T-helper 9 cell (primary cell): Measurements from ENCODE around the gene PABPN1L.

ENCODE experiments used
- DNase-seq: peaks from one replicate; pipeline ENCODE4 v3.0.0-alpha.2; 2020

The PABPN1L gene

DNA sequence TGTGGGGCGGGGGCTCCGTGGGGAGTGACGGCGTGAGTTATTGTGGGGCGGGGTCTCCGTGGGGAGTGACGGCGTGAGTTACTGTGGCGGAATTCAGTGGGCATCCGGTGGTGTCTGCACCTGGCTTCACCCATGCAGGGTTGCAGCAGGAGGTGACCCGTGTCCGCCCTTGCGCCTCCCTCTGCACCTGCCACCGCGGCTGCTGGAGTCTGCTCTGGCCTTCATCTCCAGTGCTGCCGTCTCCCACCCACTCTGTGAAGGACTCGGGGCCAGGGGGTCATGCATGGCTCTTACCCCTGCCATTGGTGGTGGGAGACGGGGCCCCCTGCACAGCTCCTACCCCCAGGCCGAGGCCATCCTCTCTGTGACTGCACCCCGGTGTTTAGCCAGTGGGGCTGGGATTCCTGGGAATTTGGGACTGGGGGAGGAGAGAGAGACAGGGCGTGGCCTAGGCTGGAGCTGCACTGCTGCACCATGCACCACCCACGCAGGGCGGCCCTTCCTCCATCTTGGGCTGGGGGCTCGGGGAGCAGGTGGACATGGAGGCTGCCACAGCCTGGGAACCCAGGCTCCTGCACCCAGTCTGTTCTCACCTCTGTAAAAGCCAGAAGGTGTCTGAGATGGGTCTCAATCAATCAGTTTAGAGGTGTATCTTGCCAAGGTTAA is 1.3 kb upstream of the PABPN1L start:
- DNase-seq, result no peak

DNA sequence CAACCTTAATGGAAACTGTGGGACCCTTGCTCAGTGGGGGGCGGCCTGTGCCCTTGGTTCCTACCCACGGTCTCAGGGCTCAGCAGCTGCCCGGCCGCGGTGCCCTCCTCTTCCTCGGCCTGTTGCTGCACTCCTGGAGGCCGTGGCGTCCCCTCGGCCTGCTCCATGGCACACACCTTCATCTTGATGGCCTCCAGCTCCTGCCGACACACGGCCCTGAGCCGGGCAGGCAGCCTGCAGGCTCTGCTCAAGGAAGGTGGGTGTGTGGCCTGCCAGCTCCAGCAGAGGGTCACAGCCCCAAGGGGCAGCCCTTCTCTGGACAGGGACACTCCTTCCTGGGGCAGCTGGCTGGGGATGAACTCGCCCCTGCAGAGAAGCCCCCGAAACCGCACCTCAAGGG is 718 bp downstream of the PABPN1L start:
- no peak for DNase-seq

DNA sequence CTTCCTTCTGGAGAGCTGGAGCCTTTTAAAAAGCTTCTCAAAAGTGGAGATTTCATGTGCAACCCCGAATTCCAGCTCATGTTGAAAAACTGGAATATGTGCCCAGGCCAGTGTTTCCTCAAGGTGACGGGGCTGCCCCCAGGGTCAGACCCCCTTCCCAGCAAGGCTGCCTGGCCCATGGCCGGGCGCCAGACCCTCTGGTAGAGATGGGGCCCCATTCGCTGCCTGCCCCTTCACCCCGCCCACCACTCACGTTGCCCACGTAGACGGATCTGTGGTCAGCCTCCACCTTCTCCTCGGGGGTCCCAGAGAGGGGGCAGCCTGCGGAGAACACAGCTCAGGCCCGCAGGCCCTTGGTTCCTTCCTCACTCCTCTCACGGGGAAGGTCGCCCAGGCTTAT is 1.1 kb downstream of the PABPN1L start:
- DNase-seq, result no peak

DNA sequence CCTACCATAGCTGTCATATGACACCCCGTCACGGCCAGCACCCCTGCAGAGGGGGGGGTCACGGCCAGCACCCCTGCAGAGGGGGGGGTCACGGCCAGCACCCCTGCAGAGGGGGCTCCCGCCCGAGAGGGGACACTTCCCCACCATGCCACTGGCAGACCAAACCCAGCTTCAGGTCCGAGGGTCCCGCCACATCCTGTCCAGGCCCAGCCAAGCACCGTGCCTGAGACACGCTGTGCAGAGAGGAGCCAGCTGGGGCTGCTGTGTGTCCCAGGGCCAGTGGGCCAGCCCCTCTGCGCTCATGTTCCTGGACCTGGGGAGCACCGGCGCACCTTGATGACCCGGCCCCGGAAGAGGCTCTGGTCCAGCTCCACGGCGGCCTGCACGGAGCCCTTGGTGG is 1.9 kb downstream of the PABPN1L start:
- DNase-seq, result no peak

DNA sequence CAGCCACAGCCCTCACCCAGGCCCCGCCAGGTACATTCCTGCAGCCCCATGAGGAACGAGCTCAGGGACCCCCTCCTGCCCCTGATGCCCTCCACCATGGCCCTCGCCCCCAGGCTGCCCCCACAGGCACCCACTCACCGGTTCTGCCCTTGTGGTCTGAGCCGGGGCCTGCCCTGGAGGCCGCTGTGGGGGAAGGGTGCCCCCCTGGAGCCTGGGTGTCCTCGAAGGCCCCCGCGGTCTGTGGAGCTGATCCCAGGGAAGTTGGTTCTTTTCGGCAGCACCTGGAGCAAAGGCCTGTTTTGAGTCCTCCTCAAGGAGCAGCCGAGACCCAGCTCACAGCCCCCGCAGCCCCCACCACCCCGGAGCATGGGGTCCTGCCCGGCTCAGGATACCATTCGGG is 2.4 kb downstream of the PABPN1L start:
- DNase-seq, result no peak

DNA sequence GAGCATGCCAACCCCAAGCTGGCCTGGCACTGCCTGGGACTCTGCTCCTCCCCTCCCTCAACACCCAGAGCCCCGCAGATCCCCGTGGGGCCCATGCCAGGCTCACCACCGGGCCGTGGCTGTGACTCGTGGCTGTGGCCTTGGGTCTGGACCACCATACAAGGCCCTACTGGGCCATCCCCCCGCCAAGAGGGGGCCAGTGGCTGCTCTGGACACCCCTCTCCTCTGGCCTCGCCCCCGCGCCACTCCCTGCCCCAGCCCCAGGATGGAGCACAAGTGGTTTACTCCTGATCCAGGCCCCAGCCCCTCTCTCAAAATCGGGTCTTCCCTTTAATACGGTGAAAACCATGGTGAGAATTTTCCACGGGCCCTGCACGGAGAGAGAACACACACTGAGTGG is 3.0 kb downstream of the PABPN1L start:
- no peak for DNase-seq

DNA sequence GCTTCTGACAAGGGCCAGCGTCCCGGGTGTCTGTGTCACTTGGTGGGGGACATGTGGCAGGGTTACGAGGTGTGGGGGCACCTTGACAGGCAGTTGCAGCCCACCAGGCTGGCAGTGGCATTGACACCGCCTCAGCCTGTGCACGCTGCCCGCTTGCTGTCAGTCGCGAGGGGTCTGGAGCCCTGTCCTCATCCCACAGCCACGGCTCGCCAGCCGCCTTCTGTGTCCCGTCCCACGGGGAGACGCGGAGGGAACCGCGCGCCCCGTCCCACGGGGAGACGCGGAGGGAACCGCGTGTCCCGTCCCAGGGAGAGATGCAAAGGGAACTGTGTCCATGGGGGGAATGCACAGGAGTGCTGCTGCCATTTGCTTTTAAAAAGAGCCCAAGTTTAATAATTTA is 3.5 kb downstream of the PABPN1L start:
- DNase-seq, result no peak

DNA sequence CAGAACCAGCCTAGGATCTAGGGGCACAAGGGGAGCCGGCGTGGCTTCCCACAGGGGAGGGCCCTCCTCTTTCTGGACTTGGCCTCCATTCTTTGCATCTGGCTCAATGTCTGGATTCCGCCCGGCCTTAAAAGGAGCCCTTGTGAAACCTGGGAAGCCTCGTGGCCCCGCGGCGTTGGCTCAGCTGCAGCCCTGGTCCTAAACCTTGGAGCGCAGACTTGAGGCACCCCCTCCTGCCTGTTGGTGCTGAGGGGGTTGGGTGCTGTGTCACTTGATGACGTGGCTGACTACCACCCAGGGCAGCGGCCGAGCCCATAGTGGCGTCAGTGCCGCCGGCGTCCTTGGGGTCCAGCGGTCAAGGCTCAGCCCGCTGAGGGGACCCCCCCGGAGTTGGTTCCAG is 5.1 kb downstream of the PABPN1L start:
- no peak for DNase-seq

DNA sequence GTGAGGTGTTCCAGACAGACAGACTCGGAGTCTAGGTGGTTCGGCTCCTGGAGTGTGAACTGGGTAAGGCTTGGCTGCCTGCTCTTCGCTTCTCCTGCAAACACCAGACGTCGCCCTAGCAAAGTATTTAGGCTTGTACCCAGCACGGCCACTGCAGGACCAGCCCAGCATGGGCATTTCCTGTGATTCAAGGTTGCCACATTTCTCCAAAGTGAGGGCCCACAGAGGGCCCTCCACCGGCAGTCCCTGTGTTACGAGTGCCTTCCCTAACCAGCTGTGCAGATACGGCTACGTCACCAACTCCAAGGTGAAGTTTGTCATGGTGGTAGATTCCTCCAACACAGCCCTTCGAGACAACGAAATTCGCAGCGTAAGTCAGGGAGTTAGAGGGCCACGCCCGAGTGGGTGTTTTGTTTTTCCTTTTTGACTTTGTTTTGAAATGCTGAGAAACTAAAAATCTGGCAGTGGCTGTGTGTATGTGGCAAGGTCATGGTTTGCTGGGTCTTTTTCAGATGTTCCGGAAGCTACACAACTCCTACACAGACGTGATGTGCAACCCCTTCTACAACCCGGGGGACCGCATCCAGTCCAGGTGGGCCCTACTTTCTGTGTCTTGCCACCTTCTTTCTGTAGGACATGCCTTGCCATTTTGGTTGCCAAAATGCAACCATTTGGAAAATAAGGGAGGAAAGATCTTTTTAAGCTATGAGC is 6.9 kb downstream of the PABPN1L start:
- no peak for DNase-seq

DNA sequence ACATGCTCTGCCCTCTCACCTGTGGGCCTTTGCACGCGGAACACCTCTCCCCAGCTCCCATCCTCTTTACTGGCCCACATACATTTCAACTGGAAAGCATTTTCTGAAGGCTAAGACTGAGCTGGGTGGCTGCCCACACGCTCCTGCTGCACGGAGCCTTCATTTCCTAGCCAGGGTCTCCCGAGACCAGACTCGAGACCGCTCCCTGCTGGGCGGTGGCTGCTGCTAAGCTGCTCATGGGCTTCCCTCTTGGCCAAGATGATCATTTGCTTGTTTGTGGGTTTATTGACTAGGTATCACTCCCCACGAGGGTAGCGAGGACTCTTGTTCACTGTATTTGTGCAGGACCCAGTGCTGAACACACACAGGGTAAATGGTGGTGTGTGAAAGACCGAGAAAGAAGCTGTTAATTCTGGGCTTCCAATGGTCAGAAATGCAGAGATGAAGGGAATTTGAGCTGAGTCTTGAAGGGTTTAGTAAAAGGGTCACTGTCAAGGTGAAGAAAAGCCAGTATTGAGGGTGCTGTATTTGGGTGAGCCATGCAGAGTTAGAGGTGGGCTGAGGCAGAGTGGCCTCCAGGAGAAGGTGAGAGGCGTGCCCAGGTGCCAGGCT is 8.6 kb downstream of the PABPN1L start:
- peak; percentile 59 for DNase-seq

DNA sequence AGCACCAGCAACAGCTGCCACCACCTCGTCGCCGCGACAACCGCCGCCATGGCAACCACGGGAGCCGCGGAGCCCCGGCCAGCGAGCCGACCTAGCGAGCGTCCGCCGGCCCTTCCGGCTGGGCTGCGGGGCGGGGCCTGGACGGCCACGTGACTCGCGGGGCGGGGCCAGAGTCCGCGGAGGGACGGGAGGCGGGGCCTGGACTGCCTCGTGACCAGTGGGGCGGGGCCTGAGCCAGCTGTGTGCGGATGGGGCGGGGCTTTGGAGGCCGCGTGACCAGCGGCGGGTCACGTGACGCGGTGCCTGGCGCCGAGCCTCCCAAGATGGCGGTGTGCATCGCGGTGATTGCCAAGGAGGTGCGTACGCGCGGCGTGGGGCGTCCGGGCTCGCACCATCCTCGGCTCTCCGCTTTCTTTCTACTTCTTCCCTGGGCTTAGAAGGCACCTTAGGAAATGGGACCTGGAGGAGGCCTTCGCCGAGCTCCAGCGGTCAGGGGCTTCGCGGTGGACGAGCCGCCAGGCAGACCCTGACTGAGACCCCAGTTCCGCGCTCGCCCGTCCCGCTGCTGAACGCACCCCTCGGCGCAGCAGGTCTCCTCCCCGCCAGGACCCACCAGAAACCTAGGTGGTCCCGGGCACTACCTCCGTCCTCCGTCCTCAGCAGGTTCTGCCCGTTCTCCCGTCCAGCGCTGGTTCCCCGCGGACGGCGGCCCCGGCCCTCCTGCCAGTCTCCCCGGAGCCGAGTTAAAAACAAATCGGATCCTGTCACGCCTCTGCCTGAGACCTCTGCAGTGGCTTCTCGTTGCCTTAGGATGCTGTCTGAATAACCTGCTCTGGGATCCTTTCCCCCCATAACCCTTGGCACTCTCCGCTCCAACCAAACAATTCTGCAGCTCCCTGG is 9.4 kb downstream of the PABPN1L start, which contains the start of the genes GALNS and TRAPPC2L:
Gene GALNS, minus strand, starts transcription at position 120 of the 900 bp plus-strand sequence. Its CDS starts 70 bp downstream, at position 50.
Gene TRAPPC2L, plus strand, starts transcription at position 300 of the 900 bp plus-strand sequence. Its CDS starts 24 bp downstream, at position 324.
- DNase-seq, result peak; percentile 99

DNA sequence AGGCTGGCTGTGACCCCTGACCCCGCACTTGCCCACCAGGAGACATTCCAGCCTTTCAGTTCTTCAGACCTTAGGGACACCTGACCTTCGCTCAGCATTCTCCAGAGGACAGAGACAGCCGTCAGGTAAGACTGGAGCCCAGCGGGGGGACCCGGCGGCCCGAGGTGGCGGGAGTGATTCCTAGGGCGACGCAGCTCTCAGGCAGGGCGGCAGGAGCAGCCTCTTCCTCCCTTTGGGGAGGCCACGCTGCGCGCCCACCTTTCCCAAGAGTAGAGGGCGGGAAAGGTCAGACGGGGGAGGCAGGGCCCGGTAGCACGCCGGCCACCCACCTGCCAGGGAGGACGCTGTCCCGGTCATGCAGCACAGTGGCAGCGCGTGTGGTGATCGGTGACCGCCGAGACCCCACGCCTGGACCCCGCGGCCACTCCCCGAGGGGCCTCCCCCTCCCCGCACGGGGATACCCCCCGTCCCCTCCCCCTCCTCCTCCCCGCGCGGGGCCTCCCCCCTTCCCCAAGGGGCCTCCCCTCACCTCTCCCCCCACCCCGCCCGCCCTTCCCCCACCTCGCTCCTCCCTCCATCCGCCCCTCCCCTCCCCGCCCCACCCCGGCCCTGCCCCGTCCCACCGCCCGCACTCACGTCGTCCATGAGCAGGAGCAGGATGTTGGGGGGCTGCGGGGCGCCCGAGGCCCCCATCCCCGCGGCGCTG is 10.2 kb downstream of the PABPN1L start:
- peak; percentile 24 for DNase-seq

DNA sequence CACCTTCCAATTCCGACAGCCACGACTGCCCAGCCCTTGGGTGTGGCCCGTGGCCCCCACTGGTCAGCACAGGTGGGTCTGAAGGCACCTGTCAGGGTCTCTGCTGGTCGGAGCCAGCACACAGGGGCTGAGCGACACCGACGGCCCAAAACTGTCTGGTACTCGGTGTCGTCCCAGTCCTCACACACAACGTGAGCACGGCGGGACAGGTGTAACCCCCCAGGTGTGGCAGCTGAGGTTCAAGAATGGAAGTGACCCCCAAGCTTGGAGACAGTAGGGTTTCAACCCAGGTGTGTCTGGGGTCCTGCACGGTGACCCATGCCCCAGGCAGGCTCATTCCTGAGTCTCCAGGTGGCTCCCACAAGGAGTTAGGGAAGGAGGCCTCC is 10.7 kb downstream of the PABPN1L start:
- DNase-seq, result peak; percentile 12

DNA sequence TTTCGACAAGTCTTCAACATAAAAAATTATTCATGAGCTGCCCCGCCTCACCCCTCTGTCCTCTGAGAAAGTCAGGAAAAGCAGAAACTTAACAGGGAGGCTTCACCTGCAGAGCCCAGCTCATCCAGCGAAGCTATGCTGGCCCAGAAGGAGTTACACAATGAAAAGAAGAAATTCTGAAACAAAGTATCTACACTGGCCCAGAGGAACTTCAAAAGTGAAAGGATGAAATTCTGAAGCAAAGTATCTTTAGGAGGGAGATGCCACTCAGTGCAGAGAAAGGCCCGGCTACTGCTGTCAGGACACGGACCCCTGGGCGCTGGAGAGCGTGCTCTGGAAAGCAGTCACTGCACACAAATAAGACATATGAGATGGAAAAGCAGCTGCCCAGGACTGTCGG is 11.3 kb downstream of the PABPN1L start:
- DNase-seq, result no peak

DNA sequence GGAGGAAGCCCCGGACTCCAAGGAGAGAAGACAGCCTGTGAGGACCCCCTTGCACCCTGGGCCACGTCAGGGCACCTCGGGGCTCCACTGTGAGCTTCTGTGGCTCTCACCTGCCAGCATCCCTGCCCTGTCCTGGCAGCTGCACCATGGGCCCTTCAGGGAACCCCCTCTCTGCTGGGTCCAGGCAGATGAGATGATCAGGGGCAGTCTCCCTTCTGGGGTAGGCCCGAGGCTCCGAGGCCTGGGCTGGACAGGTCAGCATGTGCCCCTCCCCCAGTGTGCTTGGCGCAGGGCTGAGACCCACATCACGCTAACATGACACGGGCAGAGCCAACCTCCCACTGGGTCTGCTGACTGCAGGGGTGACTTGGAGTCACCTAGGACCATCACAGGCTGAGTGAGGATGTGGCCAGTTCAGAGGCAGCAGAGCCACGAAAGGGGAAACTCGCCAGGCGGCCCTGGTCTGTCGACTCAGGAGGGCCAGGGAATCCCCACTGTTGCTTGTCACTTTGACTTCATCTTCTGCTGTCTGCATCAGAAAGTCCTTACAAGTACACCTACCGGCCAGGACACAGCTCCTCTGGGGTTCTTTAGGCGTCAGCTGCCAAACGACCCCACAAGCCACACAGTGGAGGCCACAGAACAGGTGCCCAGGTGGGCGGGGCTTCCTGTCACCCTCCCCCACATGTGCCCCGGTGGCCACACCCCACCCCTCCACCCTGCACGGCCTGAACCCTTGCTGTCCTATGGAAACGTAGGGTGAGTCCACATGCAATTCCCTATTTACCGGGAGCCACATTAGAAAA is 12.0 kb downstream of the PABPN1L start:
- DNase-seq, result no peak

DNA sequence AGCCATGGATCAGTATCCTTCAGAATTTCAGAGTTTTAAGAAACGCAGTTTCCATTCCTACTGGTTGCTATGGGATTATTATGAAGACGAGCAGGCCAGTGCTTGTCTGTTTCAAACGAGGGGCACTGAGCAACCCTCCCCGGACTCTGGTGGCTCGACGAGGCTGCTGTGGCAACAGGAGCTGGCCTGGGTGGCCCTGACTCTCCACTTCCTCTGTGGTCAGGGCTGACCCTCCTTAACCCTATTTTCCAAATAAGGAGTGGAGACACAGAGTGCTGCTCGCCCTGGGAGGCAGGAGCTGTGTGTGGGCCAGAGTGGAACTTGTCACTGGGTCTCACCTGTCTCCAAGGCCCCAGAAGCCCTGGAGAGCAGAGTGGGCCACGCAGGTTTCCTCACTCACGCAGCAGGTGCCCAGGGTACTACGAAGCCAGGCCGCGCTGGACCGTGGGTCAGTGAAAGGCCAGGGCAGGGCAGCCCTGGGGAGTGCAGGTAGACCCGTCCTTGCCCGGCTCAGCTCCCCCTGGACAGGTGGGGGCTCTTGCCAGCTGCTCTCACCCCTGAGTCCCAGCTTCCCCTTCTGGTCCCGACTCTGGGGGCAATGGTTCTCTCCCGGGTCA is 13.0 kb downstream of the PABPN1L start:
- DNase-seq, result no peak

DNA sequence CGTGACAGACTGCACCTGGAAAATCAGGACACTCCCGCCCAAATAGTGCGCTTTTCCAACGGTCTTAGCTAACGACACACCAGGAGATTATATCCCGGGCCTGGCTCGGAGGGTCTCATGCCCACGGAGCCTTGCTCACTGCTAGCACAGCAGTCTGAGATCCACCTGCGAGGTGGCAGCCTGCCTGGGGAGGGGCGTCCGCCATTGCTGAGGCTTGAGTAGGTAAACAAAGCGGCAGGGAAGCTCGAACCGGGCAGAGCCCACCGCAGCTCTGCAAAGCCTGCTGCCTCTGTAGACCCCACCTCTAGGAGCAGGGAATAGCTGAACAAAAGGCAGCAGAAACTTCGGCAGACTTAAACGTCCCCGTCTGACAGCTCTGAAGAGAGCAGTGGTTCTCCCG is 14.8 kb downstream of the PABPN1L start:
- no peak for DNase-seq

DNA sequence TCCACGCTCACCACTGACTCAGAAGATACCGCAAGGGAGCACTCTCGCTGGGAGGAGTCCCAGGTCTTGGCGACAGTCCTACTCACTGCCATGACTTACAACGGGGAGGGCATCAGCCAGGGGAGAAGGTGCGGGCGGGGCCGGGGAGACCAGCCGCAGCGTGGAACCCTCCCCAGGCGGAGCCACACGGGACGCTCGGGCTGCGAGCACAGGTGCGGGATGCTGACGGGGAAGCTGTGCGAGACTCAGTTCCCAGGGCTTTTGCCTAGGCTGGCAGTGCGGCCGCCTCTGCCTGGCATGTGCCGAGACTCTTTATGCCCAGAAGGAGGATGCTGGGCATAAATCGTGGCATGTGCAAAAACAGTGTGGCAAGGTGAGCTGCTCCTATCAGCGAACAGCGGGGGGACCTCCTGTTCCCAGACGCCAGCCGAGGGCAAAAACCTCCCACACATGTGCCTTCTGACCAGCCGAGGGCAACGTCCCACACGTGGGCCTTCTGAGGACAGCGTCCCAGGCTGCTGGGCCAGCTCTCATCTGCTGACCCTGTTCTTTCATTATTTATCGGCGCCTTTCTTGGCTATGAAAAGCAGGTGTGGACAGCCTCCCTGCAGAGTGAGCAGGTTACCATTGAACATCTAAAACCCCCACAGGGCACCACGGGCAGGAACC is 15.8 kb downstream of the PABPN1L start:
- no peak for DNase-seq

DNA sequence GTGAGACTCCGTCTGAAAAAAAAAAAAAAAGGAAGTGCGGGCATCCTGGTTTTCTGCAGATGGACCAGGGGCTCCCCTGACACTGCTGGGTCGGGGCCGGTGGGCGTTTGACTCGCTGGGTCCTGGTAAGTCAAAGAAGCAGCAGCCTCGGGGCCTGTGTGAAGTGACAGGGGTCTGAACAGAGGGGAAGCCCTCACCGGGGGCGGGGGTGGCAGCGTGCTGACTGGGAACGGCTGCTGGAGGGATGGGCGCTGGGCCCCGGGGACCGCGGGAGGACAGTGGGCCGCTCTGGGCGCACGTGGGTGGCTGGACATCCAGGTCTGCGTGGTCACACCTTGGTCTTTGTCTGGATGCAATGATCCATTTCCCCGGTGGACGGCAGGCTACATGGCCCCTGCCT is 17.9 kb downstream of the PABPN1L start:
- no peak for DNase-seq

DNA sequence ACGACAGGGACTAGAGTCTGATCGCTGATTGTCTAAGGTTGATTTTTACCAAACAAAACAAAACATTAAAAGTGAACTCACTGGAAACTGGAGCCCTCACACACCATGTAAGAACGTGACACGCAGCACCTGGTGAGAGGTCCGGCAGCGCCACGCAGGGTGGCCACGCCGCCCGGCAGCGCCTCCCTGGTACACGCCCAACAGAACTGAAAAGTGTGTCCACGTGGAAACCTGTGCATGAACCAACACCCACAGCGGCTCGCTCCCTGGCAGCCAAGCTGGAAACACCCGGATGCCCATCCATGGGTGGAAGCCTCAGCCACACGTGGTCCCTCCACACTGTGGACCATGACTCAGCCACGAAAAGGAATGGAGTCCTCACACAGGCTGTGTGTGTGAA is 18.8 kb downstream of the PABPN1L start:
- DNase-seq, result no peak
